GM21526 (cell line): ENCODE data around the gene SNHG17.
"Not testable (repeated sequence)": the region's sequence is repeated elsewhere in the genome, so short reads cannot be mapped to it uniquely, and the experiment has no call there.

ENCODE experiments used
- ATAC-seq: cut with Tn5 transposase; IDR thresholded peaks from one replicate; pipeline ENCODE4 v1.9.1; 2021; ENCODE audit warnings: moderate library complexity; ENCODE audit not compliant: unreplicated experiment, low FRiP score

Gene SNHG17

DNA sequence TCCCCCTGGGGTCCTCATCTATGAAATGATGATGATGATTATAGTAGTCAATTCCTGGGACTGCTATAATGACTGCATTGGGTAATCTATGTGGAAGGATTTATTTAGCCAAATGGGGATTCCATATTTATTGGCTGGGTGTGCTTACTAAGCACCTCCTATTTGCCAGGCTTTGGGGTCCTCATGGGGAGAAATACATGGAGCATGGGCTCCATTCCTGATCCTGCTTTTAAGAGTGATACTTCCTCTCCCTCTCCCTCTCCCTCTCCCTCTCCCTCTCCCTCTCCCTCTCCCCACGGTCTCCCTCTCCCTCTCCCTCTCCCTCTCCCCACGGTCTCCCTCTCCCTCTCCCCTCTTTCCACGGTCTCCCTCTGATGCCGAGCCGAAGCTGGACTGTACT is 57.3 kb downstream of the SNHG17 start:
- ATAC-seq: not testable (repeated sequence)

DNA sequence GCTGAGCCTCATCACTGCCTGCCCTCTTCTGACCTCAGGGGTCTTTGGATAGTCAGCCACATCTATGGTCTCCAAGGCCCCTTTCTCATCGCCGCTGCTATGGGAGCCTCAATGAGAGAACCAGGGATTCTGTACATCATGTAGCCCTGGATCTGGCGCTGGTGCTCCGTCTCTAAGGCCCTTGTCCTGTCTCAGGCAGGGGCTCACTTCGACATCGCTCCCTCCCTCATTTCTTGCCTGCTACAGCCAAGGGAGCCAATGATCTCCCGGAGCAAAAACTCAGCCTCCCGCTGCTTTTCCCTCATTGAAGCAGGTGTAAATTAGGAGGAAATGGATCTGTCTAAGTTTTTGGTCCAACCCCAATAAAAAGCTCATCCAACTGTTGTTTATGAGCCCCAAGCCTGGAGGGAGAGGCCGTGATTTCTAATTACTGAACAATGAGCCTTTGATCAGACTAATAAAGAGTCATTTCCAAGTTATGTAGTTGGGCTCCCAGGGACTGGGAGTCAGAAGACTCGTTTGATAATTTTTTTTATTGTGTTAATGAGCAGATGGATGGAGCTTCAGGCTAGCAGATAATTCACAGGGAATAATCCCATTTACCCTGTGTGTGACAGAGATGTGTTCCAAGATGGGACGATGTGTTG is 58.0 kb downstream of the SNHG17 start:
- ATAC-seq: no peak

DNA sequence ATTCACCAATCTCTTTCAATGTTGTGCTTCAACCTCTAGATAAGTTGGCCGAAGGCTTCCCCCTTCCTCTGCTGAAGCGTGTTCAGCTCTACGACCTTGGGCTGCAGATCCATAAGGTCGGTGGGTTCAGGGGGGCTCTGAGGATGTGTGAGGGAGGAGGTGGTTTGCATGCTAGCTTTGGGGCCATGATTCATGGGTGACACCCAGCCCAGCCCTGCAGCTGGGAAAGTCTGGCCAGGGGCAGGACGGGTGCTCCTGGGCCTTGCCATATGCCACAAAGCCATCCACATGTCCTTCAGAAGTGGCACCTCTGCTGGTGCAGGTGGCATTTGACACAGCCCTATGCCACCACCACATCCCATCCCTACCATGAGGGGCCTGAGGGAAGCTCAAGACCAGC is 61.2 kb downstream of the SNHG17 start:
- ATAC-seq: no peak

DNA sequence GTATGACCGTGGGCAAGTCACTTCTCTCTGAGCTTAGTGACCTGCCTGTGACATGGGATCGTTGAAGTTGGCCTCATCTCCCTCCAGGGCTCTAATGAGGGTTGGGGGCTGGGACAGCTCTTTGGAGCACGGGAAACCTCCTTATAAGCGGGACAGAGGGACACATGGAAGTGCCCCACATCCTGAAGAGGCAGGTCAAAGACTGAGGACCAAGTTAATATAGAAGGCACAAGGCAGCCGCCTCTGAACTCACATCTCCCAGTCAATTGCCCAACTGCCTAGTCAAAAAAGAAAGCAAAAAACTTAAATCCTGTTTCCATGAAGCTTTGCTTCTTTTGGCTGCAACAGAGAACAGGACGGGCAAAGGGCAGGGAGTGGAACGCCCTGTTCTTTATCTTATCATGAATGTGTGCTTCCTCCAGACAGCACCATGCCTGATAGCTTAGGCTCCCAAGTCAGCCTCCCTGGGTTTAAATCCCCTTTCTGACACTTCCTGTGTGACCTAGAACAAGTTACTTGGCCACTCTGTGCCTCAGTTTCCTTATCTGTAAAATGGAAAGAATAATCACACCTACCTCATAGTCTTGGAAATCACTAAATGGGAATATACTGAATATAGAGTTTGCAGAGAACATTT is 61.8 kb downstream of the SNHG17 start:
- ATAC-seq: no peak

DNA sequence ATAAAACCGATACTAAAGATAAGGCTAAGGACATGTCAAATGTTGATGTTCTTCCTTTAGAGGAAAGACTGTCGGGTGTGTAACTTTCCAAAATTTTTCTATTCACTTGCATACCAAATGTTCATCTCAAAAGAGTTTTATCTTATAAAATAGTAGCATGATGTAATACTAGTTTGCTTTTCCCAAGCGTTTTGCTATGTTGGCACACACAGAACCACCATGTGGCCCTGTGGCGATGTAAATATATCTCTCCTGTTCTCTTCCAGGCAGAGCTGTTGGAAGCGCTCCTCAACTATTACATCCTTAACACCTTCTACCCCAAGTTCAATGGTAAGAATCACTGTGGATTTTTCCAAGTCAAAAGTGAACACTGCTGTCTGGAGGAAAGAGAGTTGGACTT is 62.3 kb downstream of the SNHG17 start:
- no peak for ATAC-seq
